Testis (tissue), 3 donors: Measurements from ENCODE around the gene FAF1. TPM values are rescaled to one million over a fixed set of nuclear protein-coding genes. Genes with fewer than 3 reads are reported as not detected.

Source experiments
- DNase-seq: peaks from one replicate; pipeline ENCODE4 v3.0.0-alpha.2; 2019
- H3K27ac ChIP-seq, 2 donors: fragments of 200-600 bp; sonication (generic); one replicate each; pipeline ENCODE4 v1.5.1; 2019
- H3K27me3 ChIP-seq: fragments of 200-600 bp; sonication (generic); one replicate; pipeline ENCODE4 v1.5.1; 2019
- H3K36me3 ChIP-seq: fragments of 200-600 bp; sonication (generic); one replicate; pipeline ENCODE4 v1.5.1; 2017; ENCODE audit warnings: low read depth; ENCODE audit errors: missing control alignments
- H3K4me1 ChIP-seq: fragments of 200-600 bp; sonication (generic); one replicate; pipeline ENCODE4 v1.5.1; 2019
- H3K4me3 ChIP-seq, 2 donors: fragments of 200-600 bp; sonication (generic); one replicate each; pipeline ENCODE4 v1.5.1; 2017 to 2019
- H3K9me3 ChIP-seq: fragments of 200-600 bp; sonication (generic); one replicate; pipeline ENCODE4 v1.5.1; 2017
- POLR2A ChIP-seq: fragments of 450-650 bp; IDR thresholded peaks from one replicate; pipeline ENCODE4 v1.6.1; 2017; ENCODE audit warnings: antibody characterized with exemption, mild to moderate bottlenecking, moderate library complexity
- WGBS, 2 donors: methylation state at CpG; one replicate each; pipeline ENCODE4 v1.1.5; 2018; 5-methylcytosine and 5-hydroxymethylcytosine counted together
- intact Hi-C: fragments of 100-400 bp; cut with DNase I; formaldehyde crosslinking; loops from one replicate; pipeline ENCODE4 v1.15.1; 2023; ENCODE audit warnings: low total_unique reads
- polyA plus RNA-seq: library from polyadenylated mRNA; stranded (reverse); fragments of 350-450 nt; fragmentation: Illumina TruSeq; extraction: RNeasy Lipid Tissue Mini Kit (QIAGEN cat#74804); gene quantifications from one replicate; pipeline ENCODE4 v1.2.3, GENCODE V29; 2014; ENCODE audit warnings: low read depth, low replicate concordance; ENCODE audit not compliant: insufficient read depth
- total RNA-seq, 2 donors: library from RNA; depleted of rRNA; stranded (reverse); fragments of >200 nt; gene quantifications; one replicate each; pipeline ENCODE4 v1.2.3, GENCODE V29; 2016
- TF ChIP-seq, protein P1 (sequence below), 3 experiments: fragments of 450-650 bp in 2 of 3; fragments of 200-600 bp in 1 of 3; sonication (generic) in 1 of 3; IDR thresholded peaks; one replicate each; pipeline ENCODE4 v1.5.1; 2016 to 2019; ENCODE audit warnings: antibody characterized with exemption in 3 of 3, mild to moderate bottlenecking in 2 of 3, moderate library complexity in 1 of 3

FAF1 gene
- total and polyA plus RNA-seq, 3 donors from 2014 or later = 46.5 to 236 (median 61.6) TPM

DNA sequence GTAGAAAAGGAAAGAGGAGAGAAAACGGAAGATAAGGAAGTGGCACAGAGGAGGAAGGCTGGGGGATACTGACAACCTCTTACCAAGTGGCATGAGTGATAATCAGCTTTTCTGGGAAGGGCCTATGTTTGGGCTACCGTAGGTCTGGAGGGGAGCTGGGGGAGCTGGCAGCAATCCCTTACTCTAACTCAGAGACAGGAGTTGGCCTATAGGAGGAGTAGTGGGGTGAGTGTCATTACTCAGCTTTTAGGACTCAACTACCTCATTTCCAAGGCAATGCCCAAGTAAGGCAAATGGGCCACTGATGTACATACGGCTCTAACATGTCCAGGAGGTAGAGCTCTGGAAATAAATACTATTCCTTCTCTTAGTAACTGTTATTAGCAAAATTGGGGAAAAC, 488.1 kb downstream of the FAF1 start:
- Histone ChIP-seq H3K27me3 (no peaks in the 10 kb centered on the region), H3K4me1 (no peaks in the 10 kb centered on the region), H3K27ac (no peak overlapping the region), H3K4me3 (no peak overlapping the region), H3K36me3 (no peaks in the 10 kb centered on the region), H3K9me3 (no peaks in the 10 kb centered on the region)
- TF ChIP-seq, protein P1, sequence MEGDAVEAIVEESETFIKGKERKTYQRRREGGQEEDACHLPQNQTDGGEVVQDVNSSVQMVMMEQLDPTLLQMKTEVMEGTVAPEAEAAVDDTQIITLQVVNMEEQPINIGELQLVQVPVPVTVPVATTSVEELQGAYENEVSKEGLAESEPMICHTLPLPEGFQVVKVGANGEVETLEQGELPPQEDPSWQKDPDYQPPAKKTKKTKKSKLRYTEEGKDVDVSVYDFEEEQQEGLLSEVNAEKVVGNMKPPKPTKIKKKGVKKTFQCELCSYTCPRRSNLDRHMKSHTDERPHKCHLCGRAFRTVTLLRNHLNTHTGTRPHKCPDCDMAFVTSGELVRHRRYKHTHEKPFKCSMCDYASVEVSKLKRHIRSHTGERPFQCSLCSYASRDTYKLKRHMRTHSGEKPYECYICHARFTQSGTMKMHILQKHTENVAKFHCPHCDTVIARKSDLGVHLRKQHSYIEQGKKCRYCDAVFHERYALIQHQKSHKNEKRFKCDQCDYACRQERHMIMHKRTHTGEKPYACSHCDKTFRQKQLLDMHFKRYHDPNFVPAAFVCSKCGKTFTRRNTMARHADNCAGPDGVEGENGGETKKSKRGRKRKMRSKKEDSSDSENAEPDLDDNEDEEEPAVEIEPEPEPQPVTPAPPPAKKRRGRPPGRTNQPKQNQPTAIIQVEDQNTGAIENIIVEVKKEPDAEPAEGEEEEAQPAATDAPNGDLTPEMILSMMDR (IDR thresholded peaks at IDR 0.05) = no peak
- no peak for TF ChIP-seq POLR2A
- DNase-seq = no peak
- intact Hi-C loops = no loop called here
- 72 to 87% methylated on average over 3 of the region's 3 CpGs for WGBS, 2 donors

DNA sequence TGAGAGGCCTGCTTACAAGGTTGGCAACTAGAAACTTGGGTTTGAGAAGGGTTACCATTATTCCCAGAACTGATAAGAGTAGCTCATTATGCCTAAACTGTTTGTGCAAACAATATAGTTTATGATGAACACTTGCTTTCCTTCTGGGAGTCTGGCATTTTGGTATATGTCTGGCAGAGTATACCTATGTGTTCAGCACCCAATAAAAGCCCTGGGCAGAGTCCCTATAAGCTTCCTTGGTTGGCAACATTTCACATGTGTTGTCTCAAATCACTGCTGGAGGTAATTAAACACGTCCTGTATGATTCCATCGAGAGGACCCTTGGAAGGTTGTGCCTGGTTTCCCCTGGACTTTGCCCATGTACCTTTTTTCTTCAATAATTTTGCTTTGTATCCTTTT, 497.1 kb downstream of the FAF1 start:
- H3K27ac ChIP-seq = no peak overlapping the region
- no peak for TF ChIP-seq POLR2A
- TF ChIP-seq, protein P1 (IDR thresholded peaks at IDR 0.05) = no peak
- H3K27me3 ChIP-seq = no peaks in the 10 kb centered on the region
- DNase-seq = no peak
- H3K9me3 ChIP-seq = no peaks in the 10 kb centered on the region
- intact Hi-C loops = no loop called here
- H3K36me3 ChIP-seq = no peaks in the 10 kb centered on the region
- 82 to 96% methylated on average over 2 of the region's 2 CpGs for WGBS, 2 donors
- H3K4me3 ChIP-seq = no peak overlapping the region
- no peaks in the 10 kb centered on the region for H3K4me1 ChIP-seq

DNA sequence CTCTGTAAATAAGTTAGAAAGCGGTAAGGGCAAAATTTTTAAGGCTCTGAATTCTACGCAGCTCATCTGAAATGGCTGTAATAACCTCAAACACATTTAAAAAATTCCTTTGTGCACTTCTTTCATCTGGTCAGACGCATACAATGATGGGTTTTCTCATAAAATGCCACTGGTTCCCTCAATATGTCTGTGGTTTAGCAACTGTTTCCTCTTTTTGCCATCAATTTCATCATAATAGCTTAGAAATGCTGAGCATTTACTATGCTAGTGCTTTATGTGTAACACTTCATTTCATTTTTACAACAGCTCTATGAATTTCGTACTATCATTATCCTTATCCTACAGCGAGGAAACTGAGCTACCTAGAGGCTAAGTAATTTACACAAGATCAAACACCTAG, 501.6 kb downstream of the FAF1 start:
- Histone ChIP-seq H3K4me3 (no peak overlapping the region), H3K4me1 (no peaks in the 10 kb centered on the region), H3K27me3 (no peaks in the 10 kb centered on the region), H3K36me3 (no peaks in the 10 kb centered on the region), H3K27ac (no peak overlapping the region), H3K9me3 (no peaks in the 10 kb centered on the region)
- TF ChIP-seq, protein P1 (IDR thresholded peaks at IDR 0.05) = no peak
- TF ChIP-seq POLR2A = no peak
- 89 to 93% methylated on average over 5 of the region's 5 CpGs for WGBS, 2 donors
- no peak for DNase-seq
- intact Hi-C loops = no loop called here

DNA sequence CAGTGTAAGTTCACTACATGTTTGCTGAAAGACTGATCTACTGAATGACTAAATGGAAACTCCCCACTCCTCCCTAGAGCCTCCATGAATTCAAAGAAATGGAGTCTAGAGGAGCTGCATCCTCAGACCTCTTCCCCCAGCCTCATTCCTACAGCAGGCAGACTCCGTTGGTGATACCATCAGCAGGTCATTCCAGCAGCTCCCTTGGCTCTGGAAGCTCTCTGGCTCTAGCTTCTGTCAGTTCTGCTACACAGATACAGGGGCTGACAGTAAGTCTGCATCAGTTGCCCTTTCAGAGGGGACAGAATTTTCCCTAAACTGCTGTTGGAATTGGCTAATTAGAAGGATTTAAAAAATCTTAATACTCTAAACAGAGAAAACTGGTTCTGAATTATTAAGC, 505.2 kb downstream of the FAF1 start:
- Histone ChIP-seq H3K36me3 (no peaks in the 10 kb centered on the region), H3K4me1 (no peaks in the 10 kb centered on the region), H3K4me3 (no peak overlapping the region), H3K9me3 (no peaks in the 10 kb centered on the region), H3K27me3 (no peaks in the 10 kb centered on the region), H3K27ac (no peak overlapping the region)
- intact Hi-C loops = no loop called here
- TF ChIP-seq POLR2A = no peak
- TF ChIP-seq, protein P1 (IDR thresholded peaks at IDR 0.05) = no peak
- no peak for DNase-seq
- WGBS, 2 donors = 90 to 100% methylated on average over 1 of the region's 1 CpG

DNA sequence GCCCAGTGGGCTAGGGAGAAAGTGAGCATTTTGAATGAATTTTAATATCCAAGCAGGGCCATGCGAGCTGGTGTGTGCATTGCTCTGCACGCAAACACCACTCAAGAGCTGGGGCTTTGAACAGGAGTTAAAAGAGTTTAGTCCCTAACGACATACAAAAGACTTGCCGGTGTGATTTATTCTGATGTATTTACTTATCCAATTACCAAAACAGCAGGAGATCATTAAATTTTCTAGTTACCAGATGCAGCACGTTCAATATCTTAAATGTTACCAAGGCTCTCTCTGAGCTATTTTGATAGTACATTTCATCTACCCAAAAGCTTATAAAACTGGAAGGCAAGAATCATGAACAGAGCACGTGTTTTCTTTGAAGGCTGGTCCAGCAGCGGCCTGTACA, 506.8 kb downstream of the FAF1 start:
- Histone ChIP-seq H3K9me3 (no peaks in the 10 kb centered on the region), H3K27me3 (no peaks in the 10 kb centered on the region), H3K36me3 (no peaks in the 10 kb centered on the region), H3K4me1 (no peaks in the 10 kb centered on the region), H3K27ac (no peak overlapping the region), H3K4me3 (no peak overlapping the region)
- WGBS, 2 donors = 89% methylated on average over 7 of the region's 7 CpGs
- no peak for DNase-seq
- TF ChIP-seq, protein P1 (IDR thresholded peaks at IDR 0.05) = no peak
- TF ChIP-seq POLR2A = no peak
- intact Hi-C loops = no loop called here
